Hepatocyte (in vitro differentiated cells): ENCODE measurements around the gene OXSR1.

ENCODE experiments used
- EZH2 ChIP-seq: fragments of 200-600 bp; sonication (generic); IDR thresholded peaks from 2 replicates; pipeline ENCODE4 v1.6.1; 2016; ENCODE audit warnings: antibody characterized with exemption, mild to moderate bottlenecking, borderline replicate concordance
- EZH2phosphoT487 ChIP-seq: fragments of 200-600 bp; sonication (generic); IDR thresholded peaks from one replicate; pipeline ENCODE4 v1.6.1; 2018; ENCODE audit warnings: antibody characterized with exemption, mild to moderate bottlenecking, low read depth, moderate library complexity; ENCODE audit not compliant: unreplicated experiment, severe bottlenecking
- TF ChIP-seq, protein P1 (sequence below): fragments of 200-600 bp; sonication (generic); IDR thresholded peaks from 2 replicates; pipeline ENCODE4 v1.5.1; 2016; ENCODE audit warnings: antibody characterized with exemption, mild to moderate bottlenecking; ENCODE audit not compliant: poor library complexity

DNA sequence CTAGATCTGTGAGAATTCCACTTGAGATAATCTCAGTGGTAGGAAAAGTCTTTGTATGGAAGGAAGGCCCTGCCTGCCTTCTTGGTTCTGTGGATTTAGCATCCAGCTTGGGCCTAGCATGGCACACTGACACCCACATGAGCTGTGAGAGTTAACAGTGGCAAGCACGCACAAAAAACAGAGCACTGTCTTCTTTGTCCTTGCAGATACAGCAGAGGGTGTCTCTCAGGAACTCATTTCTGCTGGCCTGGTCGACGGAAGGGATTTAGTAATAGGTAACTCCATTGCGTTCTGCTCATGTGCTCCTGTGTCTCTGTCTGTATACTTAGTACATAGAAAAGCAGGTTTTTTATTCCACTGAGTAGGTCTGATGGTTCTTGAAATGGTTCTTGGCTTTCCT is 85.9 kb downstream of the OXSR1 start:
- TF ChIP-seq, protein P1, sequence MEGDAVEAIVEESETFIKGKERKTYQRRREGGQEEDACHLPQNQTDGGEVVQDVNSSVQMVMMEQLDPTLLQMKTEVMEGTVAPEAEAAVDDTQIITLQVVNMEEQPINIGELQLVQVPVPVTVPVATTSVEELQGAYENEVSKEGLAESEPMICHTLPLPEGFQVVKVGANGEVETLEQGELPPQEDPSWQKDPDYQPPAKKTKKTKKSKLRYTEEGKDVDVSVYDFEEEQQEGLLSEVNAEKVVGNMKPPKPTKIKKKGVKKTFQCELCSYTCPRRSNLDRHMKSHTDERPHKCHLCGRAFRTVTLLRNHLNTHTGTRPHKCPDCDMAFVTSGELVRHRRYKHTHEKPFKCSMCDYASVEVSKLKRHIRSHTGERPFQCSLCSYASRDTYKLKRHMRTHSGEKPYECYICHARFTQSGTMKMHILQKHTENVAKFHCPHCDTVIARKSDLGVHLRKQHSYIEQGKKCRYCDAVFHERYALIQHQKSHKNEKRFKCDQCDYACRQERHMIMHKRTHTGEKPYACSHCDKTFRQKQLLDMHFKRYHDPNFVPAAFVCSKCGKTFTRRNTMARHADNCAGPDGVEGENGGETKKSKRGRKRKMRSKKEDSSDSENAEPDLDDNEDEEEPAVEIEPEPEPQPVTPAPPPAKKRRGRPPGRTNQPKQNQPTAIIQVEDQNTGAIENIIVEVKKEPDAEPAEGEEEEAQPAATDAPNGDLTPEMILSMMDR = no peak
- TF ChIP-seq EZH2 = no peak
- TF ChIP-seq EZH2phosphoT487 = no peak
